ENCODE measurements around the gene PMS1.

The PMS1 gene

GRCh38 chr2:189770590-189771322 is 13.5 kb upstream of the PMS1 start:
- TF ChIP-seq POLR2AphosphoS5 (IDR thresholded peaks at IDR 0.05; ENCODE audit: low read depth) (no peak), CTCF (IDR thresholded peaks at IDR 0.05; ENCODE audit: insufficient read depth, low read length) (no peak), SPI1 (IDR thresholded peaks at IDR 0.05; ENCODE audit: borderline replicate concordance, low read depth) (no peak), REST (IDR thresholded peaks at IDR 0.05; ENCODE audit: insufficient replicate concordance, low read depth) (no peak)
- Histone ChIP-seq H3K27me3 (ENCODE audit: insufficient read depth, poor library complexity, severe bottlenecking) (no peaks in the 10 kb centered on the region), H3K4me3 (replicated peaks; ENCODE audit: insufficient read depth, low read length) (no peak overlapping the region), H3K27ac (replicated peaks) (no peak overlapping the region)
- no peak for DNase-seq (ENCODE audit: low read depth in 1 of 2, low spot score in 1 of 2)

- Histone ChIP-seq H3K4me3 (replicated peaks; ENCODE audit: insufficient read depth, low read length) (no peak overlapping the region), H3K27ac (replicated peaks) (peak overlapping the region; percentile 10; the same call in 1 of the 2 replicates), H3K27me3 (ENCODE audit: insufficient read depth, poor library complexity, severe bottlenecking) (no peaks in the 10 kb centered on the region)
- no peak for DNase-seq (ENCODE audit: low read depth in 1 of 2, low spot score in 1 of 2)
- no peak for TF ChIP-seq CTCF (IDR thresholded peaks at IDR 0.05; ENCODE audit: insufficient read depth, low read length)
- TF ChIP-seq SPI1 (IDR thresholded peaks at IDR 0.05; ENCODE audit: borderline replicate concordance, low read depth), result no peak
- no peak for TF ChIP-seq GABPA (IDR thresholded peaks at IDR 0.05; ENCODE audit: low read depth)
- TF ChIP-seq POLR2AphosphoS5 (IDR thresholded peaks at IDR 0.05; ENCODE audit: low read depth), result no peak
Measured at GRCh38 chr2:189772212-189772611, 12.0 kb upstream of the PMS1 start.

DNA sequence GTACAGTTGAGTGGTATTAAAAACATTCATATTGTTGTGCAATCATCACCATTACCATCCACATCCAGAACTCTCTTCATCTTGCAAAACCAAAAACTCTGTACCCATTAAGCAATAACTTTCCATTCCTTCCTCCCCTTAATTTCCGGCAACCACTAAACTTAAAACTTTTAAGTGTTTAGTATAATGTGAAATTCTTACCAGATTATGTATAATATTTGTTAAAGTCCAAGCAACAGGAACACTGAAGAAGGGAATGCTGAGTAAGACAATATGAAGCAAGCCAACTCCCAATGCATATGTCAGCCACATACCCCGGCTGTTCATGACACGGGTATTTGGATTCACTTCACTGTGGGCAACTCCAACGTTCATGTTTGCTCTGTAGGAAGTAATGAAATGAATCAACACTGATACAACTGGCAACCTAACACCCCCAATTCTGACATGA is 2.0 kb upstream of the PMS1 start:
- DNase-seq (ENCODE audit: low read depth in 1 of 2, low spot score in 1 of 2), result peak; percentile 63 to 68

More for the DNA sequence above, 2.0 kb upstream of the PMS1 start:
- H3K4me3 ChIP-seq (replicated peaks; ENCODE audit: insufficient read depth, low read length), result peak overlapping the region; percentile 92
- peak overlapping the region; percentile 88 for H3K27ac ChIP-seq (replicated peaks)
- no peaks in the 10 kb centered on the region for H3K27me3 ChIP-seq (ENCODE audit: insufficient read depth, poor library complexity, severe bottlenecking)
- TF ChIP-seq SPI1 (IDR thresholded peaks at IDR 0.05; ENCODE audit: borderline replicate concordance, low read depth), result no peak
- TF ChIP-seq CTCF (IDR thresholded peaks at IDR 0.05; ENCODE audit: insufficient read depth, low read length), result no peak
- TF ChIP-seq POLR2AphosphoS5 (IDR thresholded peaks at IDR 0.05; ENCODE audit: low read depth), result no peak; the same call in 1 of the 2 replicates
- TF ChIP-seq GABPA (IDR thresholded peaks at IDR 0.05; ENCODE audit: low read depth), result no peak
- TF ChIP-seq REST (IDR thresholded peaks at IDR 0.05; ENCODE audit: insufficient replicate concordance, low read depth), result no peak
